Kidney epithelial cell (primary cell): ENCODE data around the gene LTA4H. TPM values are rescaled to one million over a fixed set of nuclear protein-coding genes. Genes with fewer than 3 reads are reported as not detected.

ENCODE experiments used
- DNase-seq: peaks from one replicate; pipeline ENCODE4 v3.0.0-alpha.2; 2010; ENCODE audit warnings: low read depth
- H3K27me3 ChIP-seq: 2 replicates; pipeline ENCODE4 v1.6.0; 2011; ENCODE audit warnings: low read length; ENCODE audit not compliant: control insufficient read depth, insufficient read depth
- H3K36me3 ChIP-seq: 2 replicates; pipeline ENCODE4 v1.5.1; 2011; ENCODE audit warnings: low read length; ENCODE audit not compliant: control insufficient read depth, insufficient read depth
- H3K4me3 ChIP-seq: 2 replicates; pipeline ENCODE4 v1.5.1; 2011; ENCODE audit warnings: low read depth, mild to moderate bottlenecking, control low read depth, low read length
- CTCF ChIP-seq: IDR thresholded peaks from 2 replicates; pipeline ENCODE4 v1.5.1; 2011; ENCODE audit warnings: mild to moderate bottlenecking, moderate library complexity, low read length, control low read depth, inconsistent platforms; ENCODE audit not compliant: insufficient read depth, poor library complexity, severe bottlenecking
- total RNA-seq: library from RNA; depleted of rRNA; stranded (reverse); fragments of >200 nt; gene quantifications from 2 replicates; pipeline ENCODE4 v1.2.3, GENCODE V29; 2015

LTA4H gene
- total RNA-seq, 1 donor from 2014 or later, result 78.9 TPM

- H3K36me3 ChIP-seq, result no peaks in the 10 kb centered on the region
- peak overlapping the region; percentile 71 for H3K4me3 ChIP-seq
- H3K27me3 ChIP-seq, result no peaks in the 10 kb centered on the region
- DNase-seq, result no peak
- no peak for TF ChIP-seq CTCF
Observed at GRCh38 chr12:96034621-96035282, 635 bp downstream of the LTA4H start.

- no peak for TF ChIP-seq CTCF
- DNase-seq, result no peak
Observed at GRCh38 chr12:96033549-96034389, 1.6 kb downstream of the LTA4H start.

GRCh38 chr12:96029826-96030225 is 5.6 kb downstream of the LTA4H start:
- no peak for TF ChIP-seq CTCF
- no peak for DNase-seq
- no peak overlapping the region for H3K4me3 ChIP-seq
- no peaks in the 10 kb centered on the region for H3K36me3 ChIP-seq
- no peaks in the 10 kb centered on the region for H3K27me3 ChIP-seq

More at GRCh38 chr12:96033549-96034389, 1.6 kb downstream of the LTA4H start:
- no peaks in the 10 kb centered on the region for H3K36me3 ChIP-seq
- peak overlapping the region; percentile 71 for H3K4me3 ChIP-seq
- H3K27me3 ChIP-seq, result no peaks in the 10 kb centered on the region

GRCh38 chr12:96028538-96028937 is 6.8 kb downstream of the LTA4H start:
- H3K4me3 ChIP-seq, result no peak overlapping the region
- TF ChIP-seq CTCF, result no peak
- no peak for DNase-seq
- H3K36me3 ChIP-seq, result no peaks in the 10 kb centered on the region
- H3K27me3 ChIP-seq, result no peaks in the 10 kb centered on the region

GRCh38 chr12:96026331-96026730 is 9.1 kb downstream of the LTA4H start:
- DNase-seq, result no peak
- no peak for TF ChIP-seq CTCF
- no peaks in the 10 kb centered on the region for H3K36me3 ChIP-seq
- no peak overlapping the region for H3K4me3 ChIP-seq
- no peaks in the 10 kb centered on the region for H3K27me3 ChIP-seq
